Spinal cord (tissue), 10 donors: ENCODE results near the gene FLCN. TPM values are rescaled to one million over a fixed set of nuclear protein-coding genes. Genes with fewer than 3 reads are reported as not detected.

Experiments
- DNase-seq, 6 donors: peaks; one replicate each; pipeline versions ENCODE4 v3.0.0 to v3.0.0-alpha.2; 2013 to 2015; ENCODE audit warnings: low spot score in 6 of 6, low read depth in 4 of 6
- H3K27ac ChIP-seq: one replicate; pipeline ENCODE4 v1.5.1; 2013; ENCODE audit warnings: low read depth, low read length, control low read depth
- H3K27me3 ChIP-seq: one replicate; pipeline ENCODE4 v1.6.1; 2013; ENCODE audit warnings: low read length; ENCODE audit not compliant: control insufficient read depth, insufficient read depth
- H3K36me3 ChIP-seq: one replicate; pipeline ENCODE4 v1.6.1; 2013; ENCODE audit warnings: low read length; ENCODE audit not compliant: control insufficient read depth, insufficient read depth
- H3K4me1 ChIP-seq: one replicate; pipeline ENCODE4 v1.6.1; 2013; ENCODE audit warnings: low read length; ENCODE audit not compliant: control insufficient read depth, insufficient read depth
- H3K4me3 ChIP-seq: one replicate; pipeline ENCODE4 v1.5.1; 2013; ENCODE audit warnings: low read depth, low read length, control low read depth
- H3K9me3 ChIP-seq: one replicate; pipeline ENCODE4 v1.6.1; 2013; ENCODE audit warnings: low read length; ENCODE audit not compliant: control insufficient read depth, insufficient read depth
- WGBS: methylation state at CpG from one replicate; pipeline ENCODE4 v1.1.5; 2013; ENCODE audit warnings: missing lambda C conversion rate; ENCODE audit not compliant: insufficient coverage; 5-methylcytosine and 5-hydroxymethylcytosine counted together
- polyA plus RNA-seq, 2 donors: library from polyadenylated mRNA; unstranded; fragments of 120-200 nt; gene quantifications; one replicate each; pipeline ENCODE4 v1.2.1, GENCODE V29; 2013; ENCODE audit not compliant: insufficient read length in 2 of 2
- small RNA-seq: library from RNA; depleted of rRNA; stranded (forward); fragments of <200 nt; gene quantifications from one replicate; pipeline ENCODE3, GENCODE V24; 2014; ENCODE audit warnings: low replicate concordance
- total RNA-seq, 2 donors: library from RNA; depleted of rRNA in 1 of 2; stranded (reverse); fragments of 120-200 nt in 1 of 2; fragments of >200 nt in 1 of 2; gene quantifications; one replicate each; pipeline versions ENCODE4 v1.2.3 to v1.2.4, GENCODE V29; 2013 to 2014
- donor health status: healthy.

Gene FLCN
- total and polyA plus RNA-seq, 4 donors = 32.7 to 77.3 (median 47.6) TPM

GRCh38 chr17:17165666-17166308 is 71.2 kb downstream of the FLCN start:
- 96% methylated on average over 23 of the region's 23 CpGs for WGBS
- H3K36me3 ChIP-seq = peaks cover 84% of the 10 kb centered on the region
- H3K4me1 ChIP-seq = no peaks in the 10 kb centered on the region
- no peaks in the 10 kb centered on the region for H3K9me3 ChIP-seq
- no peaks in the 10 kb centered on the region for H3K27me3 ChIP-seq
- H3K27ac ChIP-seq = no peak overlapping the region
- no peak for DNase-seq
- H3K4me3 ChIP-seq = no peak overlapping the region

GRCh38 chr17:17164676-17165075 is 72.3 kb downstream of the FLCN start:
- Histone ChIP-seq H3K4me3 (no peak overlapping the region), H3K27ac (no peak overlapping the region), H3K27me3 (no peaks in the 10 kb centered on the region), H3K9me3 (no peaks in the 10 kb centered on the region), H3K36me3 (peaks cover 88% of the 10 kb centered on the region), H3K4me1 (no peaks in the 10 kb centered on the region)
- 92% methylated on average over 17 of the region's 17 CpGs for WGBS
- DNase-seq = no peak

GRCh38 chr17:17164156-17164555 is 72.8 kb downstream of the FLCN start:
- Histone ChIP-seq H3K27me3 (no peaks in the 10 kb centered on the region), H3K4me3 (no peak overlapping the region), H3K4me1 (no peaks in the 10 kb centered on the region), H3K27ac (no peak overlapping the region), H3K9me3 (no peaks in the 10 kb centered on the region), H3K36me3 (peaks cover 86% of the 10 kb centered on the region)
- 94% methylated on average over 25 of the region's 25 CpGs for WGBS
- DNase-seq = no peak

Small RNAs within 50 kb of the gene (small RNA-seq; reads per million reads assigned to genes)
- gene RNU6-767P = not detected

Other genes starting within 250 kb of the FLCN start
- gene MPRIP, start 194.7 kb downstream of the FLCN start, total RNA-seq = 100 to 1,000 TPM in 1 of 2 donors, 10 to 100 TPM in 1; 87.7 to 161 TPM
- 100 to 1,000 TPM; 164 to 186 TPM for gene MPRIP, start 194.7 kb downstream of the FLCN start, polyA plus RNA-seq
- gene PLD6, start 30.8 kb downstream of the FLCN start, total RNA-seq = 10 to 100 TPM; 10.2 to 11.0 TPM
- 10 to 100 TPM; 12.6 to 14.7 TPM for gene PLD6, start 30.8 kb downstream of the FLCN start, polyA plus RNA-seq
- gene COPS3, start 44.1 kb upstream of the FLCN start, total RNA-seq = 10 to 100 TPM; 76.5 to 97.5 TPM
- 10 to 100 TPM; 89.9 to 92.5 TPM for gene COPS3, start 44.1 kb upstream of the FLCN start, polyA plus RNA-seq
- 1 to 10 TPM; 4.1 to 7.7 TPM for gene NT5M, start 66.2 kb upstream of the FLCN start, total RNA-seq
- gene NT5M, start 66.2 kb upstream of the FLCN start, polyA plus RNA-seq = 10 to 100 TPM; 15.5 to 18.2 TPM
- 10 to 100 TPM; 12.3 to 15.2 TPM for gene MED9, start 239.8 kb upstream of the FLCN start, total RNA-seq
- 10 to 100 TPM; 21.3 to 22.7 TPM for gene MED9, start 239.8 kb upstream of the FLCN start, polyA plus RNA-seq